Subcutaneous abdominal adipose tissue (tissue), 5 donors: ENCODE results near the gene CLEC4M.

Experiments used
- H3K27ac ChIP-seq: one replicate; pipeline ENCODE4 v1.7.0; 2013; ENCODE audit warnings: low read depth, mild to moderate bottlenecking, inconsistent platforms, low read length, moderate library complexity
- H3K27me3 ChIP-seq, 5 donors: one replicate each; pipeline ENCODE4 v1.7.0; 2013; ENCODE audit warnings: low read length in 5 of 5, inconsistent platforms in 1 of 5; ENCODE audit not compliant: control insufficient read depth in 5 of 5, insufficient read depth in 4 of 5
- H3K36me3 ChIP-seq, 5 donors: one replicate each; pipeline ENCODE4 v1.7.0; 2013; ENCODE audit warnings: low read length in 5 of 5; ENCODE audit not compliant: control insufficient read depth in 5 of 5, insufficient read depth in 5 of 5
- H3K4me1 ChIP-seq, 5 donors: one replicate each; pipeline ENCODE4 v1.7.0; 2013; ENCODE audit warnings: low read length in 5 of 5, mild to moderate bottlenecking in 3 of 5, moderate library complexity in 1 of 5; ENCODE audit not compliant: control insufficient read depth in 5 of 5, insufficient read depth in 5 of 5
- H3K4me3 ChIP-seq, 5 donors: one replicate each; pipeline ENCODE4 v1.7.0; 2013; ENCODE audit warnings: low read length in 5 of 5, low read depth in 1 of 5
- H3K9ac ChIP-seq, 5 donors: one replicate each; pipeline ENCODE4 v1.7.0; 2013; ENCODE audit warnings: low read length in 5 of 5, mild to moderate bottlenecking in 4 of 5, moderate library complexity in 3 of 5
- H3K9me3 ChIP-seq, 5 donors: one replicate each; pipeline ENCODE4 v1.7.0; 2013; ENCODE audit warnings: low read length in 5 of 5; ENCODE audit not compliant: control insufficient read depth in 5 of 5
- donor health status: healthy.
- donor health status: healthy.
- donor health status: healthy.
- donor health status: healthy.
- donor health status: healthy.

The CLEC4M gene, protein sequence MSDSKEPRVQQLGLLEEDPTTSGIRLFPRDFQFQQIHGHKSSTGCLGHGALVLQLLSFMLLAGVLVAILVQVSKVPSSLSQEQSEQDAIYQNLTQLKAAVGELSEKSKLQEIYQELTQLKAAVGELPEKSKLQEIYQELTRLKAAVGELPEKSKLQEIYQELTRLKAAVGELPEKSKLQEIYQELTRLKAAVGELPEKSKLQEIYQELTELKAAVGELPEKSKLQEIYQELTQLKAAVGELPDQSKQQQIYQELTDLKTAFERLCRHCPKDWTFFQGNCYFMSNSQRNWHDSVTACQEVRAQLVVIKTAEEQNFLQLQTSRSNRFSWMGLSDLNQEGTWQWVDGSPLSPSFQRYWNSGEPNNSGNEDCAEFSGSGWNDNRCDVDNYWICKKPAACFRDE

DNA sequence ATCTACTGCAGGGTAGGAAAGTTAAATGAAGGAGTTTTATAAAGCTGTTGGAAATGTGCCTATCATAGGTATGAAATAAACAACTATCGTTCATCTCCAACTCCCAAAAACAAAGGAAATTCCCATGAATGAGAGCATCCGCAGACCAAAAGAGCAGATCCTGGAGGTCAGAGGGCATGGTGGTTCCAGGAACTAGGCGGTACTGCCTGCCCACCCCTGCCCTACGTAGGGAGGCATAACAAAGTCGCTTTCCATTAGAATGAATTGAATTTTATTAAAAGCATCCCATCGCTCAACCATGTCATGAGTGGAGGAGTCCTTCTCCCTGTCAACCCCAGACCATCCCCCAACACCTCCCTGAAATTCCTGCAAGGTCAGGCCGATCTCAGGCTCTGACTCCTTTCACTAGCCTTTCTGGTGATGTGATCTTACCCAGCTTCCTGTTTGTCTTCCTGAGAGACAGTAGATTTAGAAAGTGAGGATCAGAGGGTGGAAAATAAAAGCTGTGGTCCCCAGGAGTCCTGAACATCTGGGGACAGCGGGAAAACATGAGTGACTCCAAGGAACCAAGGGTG is at the start of gene CLEC4M:
TSS of gene CLEC4M (plus strand) at position 525 of the 575 bp plus-strand sequence. CDS start at position 549, 24 bp downstream.
- peaks cover 3 to 21% (median 19%) of the 10 kb centered on the region in 5 donors for H3K9me3 ChIP-seq

DNA sequence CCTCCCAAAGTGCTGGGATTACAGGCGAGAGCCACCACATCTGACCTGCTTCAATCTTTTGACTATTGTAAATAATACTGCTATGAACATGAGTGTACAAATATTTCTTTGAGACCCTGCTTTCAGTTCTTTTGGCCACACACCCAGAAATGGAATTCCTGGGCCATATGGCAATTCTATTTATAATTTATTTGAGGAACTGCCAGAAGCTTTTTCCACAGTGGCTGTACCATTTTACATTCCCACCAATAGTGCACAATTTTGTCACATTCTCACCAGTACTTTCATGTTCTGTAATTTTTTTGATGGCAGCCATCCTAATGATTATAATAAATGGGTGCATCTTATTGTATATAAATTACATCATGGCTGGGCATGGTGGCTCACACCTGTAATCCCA is 47.4 kb upstream of the CLEC4M start:
- H3K9me3 ChIP-seq: peaks cover 2 to 11% (median 6%) of the 10 kb centered on the region in 5 donors
- H3K27me3 ChIP-seq: peaks cover 0 to 3% (median 0%) of the 10 kb centered on the region in 5 donors

More for the DNA sequence above, at the start of gene CLEC4M:
- Histone ChIP-seq H3K4me1 (peaks cover 0 to 9% (median 5%) of the 10 kb centered on the region in 5 donors), H3K36me3 (no peaks in the 10 kb centered on the region), H3K27ac (no peak within 1 kb of the TSS), H3K27me3 (peaks cover 0 to 17% (median 12%) of the 10 kb centered on the region in 5 donors), H3K9ac (no peak within 1 kb of the TSS), H3K4me3 (no peak within 1 kb of the TSS)

DNA sequence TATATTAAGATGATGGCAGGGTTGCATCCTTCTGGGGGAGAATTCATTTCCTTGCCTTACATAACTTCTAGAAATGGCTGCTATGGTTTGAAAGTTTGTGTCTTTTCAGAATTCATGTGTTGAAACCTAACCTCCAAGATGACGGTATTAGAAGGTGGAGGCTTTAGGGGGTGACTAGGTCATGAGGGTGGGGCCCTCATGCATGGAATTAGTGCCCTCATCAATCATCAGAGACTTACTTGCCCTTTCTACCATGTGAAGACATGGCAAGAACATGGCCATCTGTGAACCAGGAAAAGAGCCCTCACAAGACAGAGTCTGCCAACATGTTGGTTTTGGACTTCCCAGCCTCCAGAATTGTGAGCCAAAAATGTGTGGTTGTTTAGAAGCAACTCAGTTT is 46.3 kb upstream of the CLEC4M start:
- H3K4me3 ChIP-seq: no peak overlapping the region
- no peak overlapping the region for H3K9ac ChIP-seq
- peaks cover 2 to 11% (median 6%) of the 10 kb centered on the region in 5 donors for H3K9me3 ChIP-seq
- H3K27ac ChIP-seq: no peak overlapping the region
- H3K36me3 ChIP-seq: no peaks in the 10 kb centered on the region
- H3K27me3 ChIP-seq: peaks cover 0 to 3% (median 0%) of the 10 kb centered on the region in 5 donors
- H3K4me1 ChIP-seq: peaks cover 0 to 8% (median 0%) of the 10 kb centered on the region in 5 donors

More for the DNA sequence above, 47.4 kb upstream of the CLEC4M start:
- no peak overlapping the region for H3K27ac ChIP-seq
- no peaks in the 10 kb centered on the region for H3K36me3 ChIP-seq
- H3K9ac ChIP-seq: no peak overlapping the region
- H3K4me1 ChIP-seq: peaks cover 0 to 8% (median 0%) of the 10 kb centered on the region in 5 donors
- H3K4me3 ChIP-seq: no peak overlapping the region

DNA sequence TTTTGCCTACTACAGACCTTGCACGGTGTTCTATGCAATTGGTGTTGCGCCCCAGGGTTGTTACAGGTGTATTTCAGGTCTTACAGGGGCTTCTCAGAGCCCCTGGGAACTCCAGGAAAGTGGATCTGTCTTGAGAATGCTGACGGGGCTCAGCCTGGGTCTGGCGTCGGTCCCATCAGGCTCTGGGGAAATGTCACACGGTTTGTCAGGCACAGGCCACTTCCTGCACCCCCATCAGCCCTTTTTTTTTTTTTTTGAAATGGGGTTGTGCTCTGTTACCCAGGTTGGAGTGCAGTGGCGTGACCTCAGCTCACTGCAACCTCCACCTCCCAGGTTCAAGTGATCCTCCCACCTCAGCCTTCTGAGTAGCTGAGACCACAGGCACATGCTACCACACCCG is 44.4 kb upstream of the CLEC4M start:
- Histone ChIP-seq H3K27me3 (peaks cover 0 to 12% (median 4%) of the 10 kb centered on the region in 5 donors), H3K9me3 (peaks cover 2 to 11% (median 6%) of the 10 kb centered on the region in 5 donors), H3K27ac (no peak overlapping the region), H3K9ac (no peak overlapping the region), H3K4me1 (peaks cover 0 to 8% (median 0%) of the 10 kb centered on the region in 5 donors), H3K4me3 (no peak overlapping the region), H3K36me3 (no peaks in the 10 kb centered on the region)

DNA sequence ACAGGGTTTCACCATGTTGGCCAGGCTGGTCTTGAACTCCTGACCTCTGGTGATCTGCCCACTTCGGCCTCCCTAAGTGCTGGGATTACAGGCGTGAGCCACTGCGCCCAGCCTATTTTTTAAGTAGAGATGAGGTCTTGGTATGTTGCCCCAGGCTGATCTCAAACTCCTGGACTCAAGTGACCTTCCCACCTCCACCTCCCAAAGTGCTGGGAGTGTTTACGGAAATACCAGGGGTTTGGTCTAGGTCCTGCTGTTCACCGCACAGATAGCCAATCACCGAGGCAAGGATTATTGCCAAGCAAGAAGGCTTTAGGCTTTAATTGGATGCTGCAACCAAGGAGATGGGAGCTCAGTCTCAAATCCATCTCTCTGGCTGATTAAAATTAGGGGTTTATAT is 42.7 kb upstream of the CLEC4M start:
- H3K9ac ChIP-seq: no peak overlapping the region
- H3K4me3 ChIP-seq: no peak overlapping the region
- no peak overlapping the region for H3K27ac ChIP-seq
- H3K36me3 ChIP-seq: no peaks in the 10 kb centered on the region
- H3K27me3 ChIP-seq: peaks cover 0 to 15% (median 5%) of the 10 kb centered on the region in 5 donors
- peaks cover 2 to 11% (median 6%) of the 10 kb centered on the region in 5 donors for H3K9me3 ChIP-seq
- H3K4me1 ChIP-seq: peaks cover 0 to 8% (median 0%) of the 10 kb centered on the region in 5 donors

DNA sequence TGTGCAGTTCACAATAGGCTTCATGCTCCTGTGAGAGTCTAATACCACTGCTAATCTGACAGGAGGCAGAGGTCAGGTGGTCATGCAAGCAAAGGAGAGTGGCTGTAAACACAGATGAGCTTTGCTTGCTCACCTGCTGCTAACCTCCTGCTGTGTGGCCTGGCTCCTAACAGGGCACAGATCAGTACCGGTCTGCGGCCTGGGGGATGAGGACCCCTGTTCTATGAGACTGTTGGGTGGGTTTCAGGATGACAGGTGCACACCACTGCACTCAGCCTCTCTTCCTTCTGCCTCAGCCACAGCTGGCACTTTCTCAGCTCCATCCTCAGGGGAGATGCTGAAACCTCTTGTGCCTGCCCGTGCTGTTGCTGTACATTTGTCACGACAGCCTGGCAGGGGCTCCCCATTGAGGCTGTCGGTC is 40.8 kb upstream of the CLEC4M start:
- no peak overlapping the region for H3K4me3 ChIP-seq
- peaks cover 0 to 15% (median 5%) of the 10 kb centered on the region in 5 donors for H3K27me3 ChIP-seq
- H3K4me1 ChIP-seq: peaks cover 0 to 8% (median 0%) of the 10 kb centered on the region in 5 donors

DNA sequence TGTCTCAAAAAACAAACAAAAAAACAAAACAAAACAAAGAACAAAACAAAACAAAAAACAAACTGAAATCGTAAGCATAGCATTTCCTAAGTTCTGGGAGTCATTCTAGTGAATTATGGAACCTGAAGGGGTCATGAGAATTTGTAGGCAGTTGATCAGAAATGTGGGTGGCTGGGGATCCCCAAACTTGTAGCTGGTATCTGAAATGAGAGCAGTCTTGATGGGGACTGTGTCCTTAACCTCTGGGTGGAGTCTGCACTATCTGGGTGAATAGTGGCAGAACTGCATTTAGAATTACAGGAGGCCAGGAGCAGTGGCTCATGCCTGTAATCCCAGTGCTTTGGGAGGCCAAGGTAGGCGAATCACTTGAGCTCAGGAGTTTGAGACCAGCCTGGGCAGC is 37.3 kb upstream of the CLEC4M start:
- no peaks in the 10 kb centered on the region for H3K9me3 ChIP-seq
- H3K27me3 ChIP-seq: peaks cover 17 to 31% (median 25%) of the 10 kb centered on the region in 5 donors
- H3K27ac ChIP-seq: no peak overlapping the region
- no peak overlapping the region for H3K4me3 ChIP-seq
- H3K9ac ChIP-seq: no peak overlapping the region
- H3K36me3 ChIP-seq: no peaks in the 10 kb centered on the region
- peaks cover 0 to 12% (median 6%) of the 10 kb centered on the region in 5 donors for H3K4me1 ChIP-seq

More for the DNA sequence above, 40.8 kb upstream of the CLEC4M start:
- peaks cover 0 to 4% (median 0%) of the 10 kb centered on the region in 5 donors for H3K9me3 ChIP-seq
- no peak overlapping the region for H3K9ac ChIP-seq
- H3K36me3 ChIP-seq: no peaks in the 10 kb centered on the region
- no peak overlapping the region for H3K27ac ChIP-seq

DNA sequence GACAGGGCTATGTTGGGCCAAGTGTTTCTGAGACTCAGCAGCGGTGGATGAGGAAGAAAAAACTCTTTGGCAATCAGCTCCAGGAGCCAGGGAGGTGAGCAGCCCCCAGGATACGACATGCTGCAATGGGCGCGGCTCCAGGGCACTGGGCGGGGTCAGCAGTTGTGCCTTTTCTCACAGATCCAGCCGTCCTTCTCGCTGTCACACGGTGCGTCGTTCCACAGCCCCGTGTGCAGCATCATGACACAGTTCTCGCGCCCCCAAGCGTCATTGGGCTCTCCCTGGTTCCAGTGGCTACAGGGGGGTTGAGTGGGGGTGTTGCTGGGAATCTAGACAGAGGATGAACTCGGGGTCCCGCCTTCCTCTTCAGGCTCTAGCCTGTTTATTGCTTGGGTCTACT is 33.8 kb upstream of the CLEC4M start:
- Histone ChIP-seq H3K9me3 (no peaks in the 10 kb centered on the region), H3K27ac (no peak overlapping the region), H3K27me3 (peaks cover 26 to 38% (median 31%) of the 10 kb centered on the region in 5 donors), H3K9ac (no peak overlapping the region), H3K4me1 (peaks cover 0 to 20% (median 6%) of the 10 kb centered on the region in 5 donors), H3K36me3 (no peaks in the 10 kb centered on the region), H3K4me3 (no peak overlapping the region)

DNA sequence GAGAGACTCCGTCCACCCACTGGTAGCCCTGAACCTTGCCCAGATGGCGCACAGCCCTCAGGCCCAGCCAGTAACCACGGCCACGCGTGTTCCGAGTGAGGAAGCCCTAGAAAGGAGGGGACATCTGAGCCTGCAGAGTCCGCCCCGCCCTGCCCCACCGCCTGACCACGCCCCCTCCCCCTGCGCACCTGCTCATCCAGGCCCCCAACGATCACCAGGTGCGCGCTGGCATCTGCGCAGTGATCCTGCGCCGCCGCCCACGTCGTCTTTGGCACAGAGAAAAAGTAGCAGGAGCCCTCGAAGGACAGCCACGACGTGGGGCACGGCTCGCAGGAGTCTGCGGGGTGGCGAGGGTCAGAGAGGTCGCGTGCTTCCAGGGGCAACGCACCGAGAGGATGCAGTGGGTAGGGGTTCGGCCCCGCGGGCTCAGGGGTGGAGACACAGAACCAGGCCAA is 33.2 kb upstream of the CLEC4M start:
- Histone ChIP-seq H3K9ac (no peak overlapping the region), H3K27me3 (peaks cover 26 to 36% (median 29%) of the 10 kb centered on the region in 5 donors), H3K36me3 (no peaks in the 10 kb centered on the region), H3K27ac (no peak overlapping the region), H3K9me3 (no peaks in the 10 kb centered on the region), H3K4me1 (peaks cover 0 to 25% (median 6%) of the 10 kb centered on the region in 5 donors), H3K4me3 (peak overlapping the region in 2 of 5 donors; percentile 7 to 44)
